Prostate gland (tissue), 2 donors: Measurements from ENCODE around the gene MAP4K1. TPM values are rescaled to one million over a fixed set of nuclear protein-coding genes. Genes with fewer than 3 reads are reported as not detected.

Experiments used
- DNase-seq: peaks from one replicate; pipeline ENCODE4 v3.0.0-alpha.2; 2019; ENCODE audit warnings: low spot score
- H3K27ac ChIP-seq, 2 donors: fragments of 200-600 bp; sonication (generic); 2 replicates each; pipeline ENCODE4 v1.5.1; 2017 to 2019
- H3K27me3 ChIP-seq: fragments of 200-600 bp; sonication (generic); replicated peaks from 2 replicates; pipeline ENCODE4 v1.5.1; 2019; ENCODE audit not compliant: insufficient read depth
- H3K36me3 ChIP-seq, 2 donors: fragments of 200-600 bp; sonication (generic); 1 replicate in 1 of 2; 2 replicates in 1 of 2; pipeline versions ENCODE4 v1.5.1 to v1.8.1; 2017 to 2019
- H3K4me1 ChIP-seq: fragments of 200-600 bp; sonication (generic); replicated peaks from 2 replicates; pipeline ENCODE4 v1.5.1; 2019
- H3K4me3 ChIP-seq, 2 donors: fragments of 200-600 bp; sonication (generic); 2 replicates each; pipeline ENCODE4 v1.5.1; 2017 to 2019
- H3K9me3 ChIP-seq: fragments of 200-600 bp; sonication (generic); 2 replicates; pipeline ENCODE4 v1.5.1; 2017
- POLR2A ChIP-seq: fragments of 450-650 bp; IDR thresholded peaks from one replicate; pipeline ENCODE4 v1.6.1; 2016; ENCODE audit warnings: antibody characterized with exemption, mild to moderate bottlenecking
- POLR2AphosphoS5 ChIP-seq: sonication (generic); formaldehyde crosslinking; IDR thresholded peaks from one replicate; pipeline ENCODE4 v1.6.1; 2017; ENCODE audit warnings: antibody characterized with exemption
- WGBS: methylation state at CpG from one replicate; pipeline ENCODE4 v1.1.5; 2018; 5-methylcytosine and 5-hydroxymethylcytosine counted together
- intact Hi-C: fragments of 100-400 bp; cut with DNase I; formaldehyde crosslinking; loops from one replicate; pipeline ENCODE4 v1.14.2; 2022
- total RNA-seq, 2 donors: library from RNA; depleted of rRNA; stranded (reverse); fragments of >200 nt; gene quantifications; one replicate each; pipeline ENCODE4 v1.1.0, GENCODE V29; 2016
- TF ChIP-seq, protein P1 (sequence below), 4 experiments: fragments of 200-600 bp in 2 of 4; fragments of 450-650 bp in 2 of 4; sonication (generic) in 2 of 4; IDR thresholded peaks; 1 replicate in 3 of 4; 2 replicates in 1 of 4; pipeline ENCODE4 v1.5.1; 2016 to 2019; ENCODE audit warnings: antibody characterized with exemption in 4 of 4, mild to moderate bottlenecking in 2 of 4, moderate library complexity in 2 of 4

The MAP4K1 gene
- total RNA-seq, 2 donors from 2014 or later: 1.6 to 14.1 TPM

DNA sequence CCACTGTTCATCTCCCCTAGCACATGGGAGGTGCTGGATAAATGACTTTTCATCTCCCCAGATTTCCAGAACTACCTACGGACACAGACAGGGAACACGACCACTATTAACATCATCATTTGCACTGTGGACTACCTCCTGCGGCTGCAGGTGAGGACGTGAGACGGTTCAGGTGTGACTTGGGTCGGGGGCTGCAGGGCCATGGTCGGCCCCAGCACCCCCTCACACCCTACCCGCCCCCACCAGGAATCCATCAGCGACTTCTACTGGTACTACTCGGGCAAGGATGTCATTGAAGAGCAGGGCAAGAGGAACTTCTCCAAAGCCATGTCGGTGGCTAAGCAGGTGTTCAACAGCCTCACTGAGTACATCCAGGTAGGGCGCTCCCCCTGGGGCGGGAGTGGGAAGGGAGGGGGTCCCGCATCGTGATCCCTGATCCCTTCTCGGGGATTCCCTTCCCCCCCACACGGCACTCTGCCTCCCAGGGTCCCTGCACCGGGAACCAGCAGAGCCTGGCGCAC lies 74.4 kb downstream of the MAP4K1 start:
- no peak for DNase-seq
- no peak overlapping the region for H3K27ac ChIP-seq
- no peak for TF ChIP-seq POLR2A
- no peak for TF ChIP-seq POLR2AphosphoS5
- TF ChIP-seq, protein P1, sequence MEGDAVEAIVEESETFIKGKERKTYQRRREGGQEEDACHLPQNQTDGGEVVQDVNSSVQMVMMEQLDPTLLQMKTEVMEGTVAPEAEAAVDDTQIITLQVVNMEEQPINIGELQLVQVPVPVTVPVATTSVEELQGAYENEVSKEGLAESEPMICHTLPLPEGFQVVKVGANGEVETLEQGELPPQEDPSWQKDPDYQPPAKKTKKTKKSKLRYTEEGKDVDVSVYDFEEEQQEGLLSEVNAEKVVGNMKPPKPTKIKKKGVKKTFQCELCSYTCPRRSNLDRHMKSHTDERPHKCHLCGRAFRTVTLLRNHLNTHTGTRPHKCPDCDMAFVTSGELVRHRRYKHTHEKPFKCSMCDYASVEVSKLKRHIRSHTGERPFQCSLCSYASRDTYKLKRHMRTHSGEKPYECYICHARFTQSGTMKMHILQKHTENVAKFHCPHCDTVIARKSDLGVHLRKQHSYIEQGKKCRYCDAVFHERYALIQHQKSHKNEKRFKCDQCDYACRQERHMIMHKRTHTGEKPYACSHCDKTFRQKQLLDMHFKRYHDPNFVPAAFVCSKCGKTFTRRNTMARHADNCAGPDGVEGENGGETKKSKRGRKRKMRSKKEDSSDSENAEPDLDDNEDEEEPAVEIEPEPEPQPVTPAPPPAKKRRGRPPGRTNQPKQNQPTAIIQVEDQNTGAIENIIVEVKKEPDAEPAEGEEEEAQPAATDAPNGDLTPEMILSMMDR (IDR thresholded peaks at IDR 0.05): no peak
- no peaks in the 10 kb centered on the region for H3K4me1 ChIP-seq
- H3K36me3 ChIP-seq: no peaks in the 10 kb centered on the region
- intact Hi-C loops: no loop called here
- WGBS: 77% methylated on average over 19 of the region's 19 CpGs
- H3K27me3 ChIP-seq: no peaks in the 10 kb centered on the region
- no peak overlapping the region for H3K4me3 ChIP-seq
- no peaks in the 10 kb centered on the region for H3K9me3 ChIP-seq

DNA sequence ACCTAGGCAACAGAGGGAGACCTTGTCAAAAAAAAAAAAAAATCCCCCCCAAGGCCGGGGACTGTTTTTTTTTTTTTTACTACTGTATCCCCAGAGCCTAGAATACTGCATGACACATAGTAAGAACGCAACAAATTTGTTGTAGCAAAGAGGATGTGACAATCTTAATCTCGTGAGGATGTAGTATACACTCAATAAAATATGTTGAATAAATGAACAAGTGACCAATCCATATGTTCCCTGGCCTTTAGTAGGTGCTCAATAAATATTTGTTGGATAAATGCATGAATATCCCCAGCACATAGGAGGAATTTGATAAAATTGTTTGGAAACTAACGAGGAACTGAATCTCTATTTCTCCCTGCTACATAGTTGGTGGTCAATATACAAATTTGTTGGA lies 75.7 kb downstream of the MAP4K1 start:
- no peak for DNase-seq
- H3K4me3 ChIP-seq: no peak overlapping the region
- TF ChIP-seq, protein P1 (IDR thresholded peaks at IDR 0.05): no peak
- TF ChIP-seq POLR2A (no peak), POLR2AphosphoS5 (no peak)
- H3K27me3 ChIP-seq: no peaks in the 10 kb centered on the region
- 94% methylated on average over 4 of the region's 4 CpGs for WGBS
- H3K36me3 ChIP-seq: no peaks in the 10 kb centered on the region
- intact Hi-C loops: no loop called here
- H3K9me3 ChIP-seq: no peaks in the 10 kb centered on the region
- no peak overlapping the region for H3K27ac ChIP-seq
- H3K4me1 ChIP-seq: no peaks in the 10 kb centered on the region

DNA sequence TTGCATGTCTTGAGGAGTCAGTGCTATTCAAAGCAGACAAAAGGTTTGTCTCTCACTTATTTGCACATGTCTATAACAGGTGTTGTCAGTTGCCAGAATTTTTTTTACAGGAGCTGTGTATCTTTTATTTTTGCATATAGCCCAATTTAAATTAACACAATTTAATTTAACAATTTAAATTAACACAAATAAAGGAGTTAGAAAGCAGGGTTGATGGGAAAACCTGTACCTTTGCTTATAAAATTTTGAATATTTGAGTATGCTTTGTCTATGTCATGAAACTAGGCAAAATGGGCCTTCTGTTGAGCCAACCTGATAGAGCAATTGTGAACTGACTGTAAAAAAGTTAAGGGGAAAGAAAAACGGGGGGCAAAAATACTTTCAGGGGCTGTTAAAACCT lies 78.0 kb downstream of the MAP4K1 start:
- no peaks in the 10 kb centered on the region for H3K4me1 ChIP-seq
- H3K9me3 ChIP-seq: no peaks in the 10 kb centered on the region
- 21% methylated on average over 1 of the region's 1 CpG for WGBS
- H3K4me3 ChIP-seq: no peak overlapping the region
- H3K27me3 ChIP-seq: no peaks in the 10 kb centered on the region
- DNase-seq: no peak
- intact Hi-C loops: no loop called here
- TF ChIP-seq, protein P1 (IDR thresholded peaks at IDR 0.05): no peak
- TF ChIP-seq POLR2AphosphoS5 (no peak), POLR2A (no peak)
- H3K27ac ChIP-seq: no peak overlapping the region
- H3K36me3 ChIP-seq: no peaks in the 10 kb centered on the region

DNA sequence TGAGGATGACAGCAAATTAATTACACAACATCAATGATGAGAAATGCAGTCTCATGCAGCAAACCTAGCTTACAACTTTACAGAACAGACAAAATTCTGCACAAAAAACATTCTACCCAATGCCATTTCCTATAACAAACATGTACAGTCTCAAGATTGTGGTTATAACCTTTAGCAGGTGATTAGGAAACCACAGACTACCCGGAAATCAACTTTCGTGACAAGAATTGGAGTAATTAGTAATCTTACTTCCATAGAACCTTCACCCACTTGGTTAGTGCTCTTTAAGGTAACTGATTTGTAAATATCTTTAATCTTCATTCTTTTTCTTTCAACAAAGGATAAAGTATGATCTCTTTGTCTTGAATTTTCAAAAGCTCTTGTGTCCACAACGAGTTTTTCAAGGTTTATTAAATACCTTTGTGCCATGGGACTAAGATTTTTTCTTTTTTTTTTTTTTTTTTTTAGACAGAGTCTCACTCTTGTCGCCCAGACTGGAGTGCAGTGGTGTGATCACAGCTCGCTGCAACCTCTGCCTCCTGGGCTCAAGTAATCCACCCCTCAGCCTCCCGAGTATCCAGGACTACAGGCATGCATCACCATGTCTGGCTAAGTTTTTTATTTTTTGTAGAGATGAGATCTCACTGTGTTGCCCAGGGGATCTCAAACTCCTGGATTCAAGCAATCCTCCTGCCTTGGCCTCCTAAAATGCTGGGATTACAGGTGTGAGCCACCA lies 78.8 kb downstream of the MAP4K1 start:
- H3K36me3 ChIP-seq: no peaks in the 10 kb centered on the region
- H3K27me3 ChIP-seq: no peaks in the 10 kb centered on the region
- H3K4me1 ChIP-seq: no peaks in the 10 kb centered on the region
- no peak for DNase-seq
- no peak overlapping the region for H3K4me3 ChIP-seq
- intact Hi-C loops: no loop called here
- no peaks in the 10 kb centered on the region for H3K9me3 ChIP-seq
- 46% methylated on average over 6 of the region's 6 CpGs for WGBS
- TF ChIP-seq, protein P1 (IDR thresholded peaks at IDR 0.05): no peak
- TF ChIP-seq POLR2AphosphoS5 (no peak), POLR2A (no peak)
- no peak overlapping the region for H3K27ac ChIP-seq

DNA sequence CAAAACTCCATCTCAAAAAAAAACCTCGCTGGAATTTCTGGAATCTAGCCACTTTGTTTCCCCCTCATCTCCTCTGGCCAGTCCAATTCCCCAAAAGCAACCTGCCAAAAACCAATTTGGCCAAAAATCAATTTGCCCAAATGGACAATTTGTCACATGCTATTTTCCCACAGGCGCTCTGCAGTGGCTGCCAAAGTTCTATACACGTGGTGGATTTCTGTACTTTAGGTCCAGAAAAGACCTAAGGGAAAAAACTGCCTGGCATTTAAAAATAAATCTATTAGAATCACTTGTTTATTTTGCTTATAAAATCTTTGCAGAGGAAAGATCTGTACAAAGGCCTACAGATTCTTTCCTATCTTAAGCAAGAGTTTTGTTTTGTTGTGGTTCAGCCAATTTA lies 79.4 kb downstream of the MAP4K1 start:
- DNase-seq: no peak
- Histone ChIP-seq H3K9me3 (no peaks in the 10 kb centered on the region), H3K4me1 (no peaks in the 10 kb centered on the region), H3K27me3 (no peaks in the 10 kb centered on the region), H3K36me3 (no peaks in the 10 kb centered on the region), H3K4me3 (no peak overlapping the region), H3K27ac (no peak overlapping the region)
- TF ChIP-seq POLR2A (no peak), POLR2AphosphoS5 (no peak)
- TF ChIP-seq, protein P1 (IDR thresholded peaks at IDR 0.05): no peak
- WGBS: 26% methylated on average over 3 of the region's 3 CpGs
- intact Hi-C loops: no loop called here
